T-helper 17 cell (primary cell): Measurements from ENCODE around the gene PEX16. TPM values are rescaled to one million over a fixed set of nuclear protein-coding genes. Genes with fewer than 3 reads are reported as not detected.

Experiments
- ATAC-seq: fragments of 150-1000 bp; cut with Tn5 transposase; 2 replicates; pipeline ENCODE4 v1.10.0; 2021; ENCODE audit warnings: mild to moderate bottlenecking, moderate library complexity
- DNase-seq, 3 donors: peaks; one replicate each; pipeline versions ENCODE4 v3.0.0 to v3.0.0-alpha.2; 2020 to 2021
- H3K9me3 ChIP-seq: one replicate; pipeline ENCODE4 v1.7.0; 2013; ENCODE audit warnings: low read length, mild to moderate bottlenecking; ENCODE audit not compliant: control insufficient read depth, poor library complexity, severe bottlenecking
- H3K27ac Mint-ChIP-seq: one replicate; pipeline ENCODE4 v1.8.0; 2022; ENCODE audit warnings: mild to moderate bottlenecking, moderate library complexity, mixed read lengths
- H3K27me3 Mint-ChIP-seq: one replicate; pipeline ENCODE4 v1.8.0; 2022; ENCODE audit warnings: mixed read lengths
- H3K36me3 Mint-ChIP-seq: one replicate; pipeline ENCODE4 v1.8.0; 2022; ENCODE audit warnings: low read depth, mixed read lengths
- H3K4me1 Mint-ChIP-seq: one replicate; pipeline ENCODE4 v1.8.0; 2022; ENCODE audit warnings: mild to moderate bottlenecking, mixed read lengths
- H3K4me3 Mint-ChIP-seq: one replicate; pipeline ENCODE4 v1.8.0; 2022; ENCODE audit warnings: mild to moderate bottlenecking, moderate library complexity, mixed read lengths
- total RNA-seq, 4 donors: library from RNA in 2 of 4; stranded (reverse) in 2 of 4; gene quantifications; one replicate each; pipeline ENCODE4 v1.2.3 and lab custom pipeline; 2022 to 2026

The PEX16 gene
- total RNA-seq, 2 donors from 2014 or later = 59.1 to 64.2 TPM

- no peak overlapping the region for H3K27ac Mint-ChIP-seq
- H3K36me3 Mint-ChIP-seq = no peaks in the 10 kb centered on the region
- H3K4me1 Mint-ChIP-seq = peaks cover 38% of the 10 kb centered on the region
- no peaks in the 10 kb centered on the region for H3K9me3 ChIP-seq
- ATAC-seq (no peak), DNase-seq (no peak)
- no peaks in the 10 kb centered on the region for H3K27me3 Mint-ChIP-seq
- no peak overlapping the region for H3K4me3 Mint-ChIP-seq
Observed at GRCh38 chr11:45927684-45928413, 10.2 kb upstream of the PEX16 start.

- no peak for ATAC-seq
Observed at GRCh38 chr11:45927332-45927683, 9.6 kb upstream of the PEX16 start.

GRCh38 chr11:45926536-45927331, 9.1 kb upstream of the PEX16 start:
- H3K27me3 Mint-ChIP-seq = no peaks in the 10 kb centered on the region
- DNase-seq = no peak
- H3K9me3 ChIP-seq = no peaks in the 10 kb centered on the region
- no peak for ATAC-seq
- H3K4me1 Mint-ChIP-seq = peaks cover 35% of the 10 kb centered on the region
- no peaks in the 10 kb centered on the region for H3K36me3 Mint-ChIP-seq
- H3K27ac Mint-ChIP-seq = no peak overlapping the region
- no peak overlapping the region for H3K4me3 Mint-ChIP-seq

More at GRCh38 chr11:45927332-45927683, 9.6 kb upstream of the PEX16 start:
- DNase-seq = no peak
- no peaks in the 10 kb centered on the region for H3K9me3 ChIP-seq
- Mint-ChIP-seq H3K4me1 (peaks cover 38% of the 10 kb centered on the region), H3K36me3 (no peaks in the 10 kb centered on the region), H3K27me3 (no peaks in the 10 kb centered on the region), H3K4me3 (no peak overlapping the region), H3K27ac (no peak overlapping the region)

GRCh38 chr11:45926001-45926401, 8.3 kb upstream of the PEX16 start:
- no peak overlapping the region for H3K4me3 Mint-ChIP-seq
- no peak for ATAC-seq
- peaks cover 31% of the 10 kb centered on the region for H3K4me1 Mint-ChIP-seq
- H3K27ac Mint-ChIP-seq = no peak overlapping the region
- H3K36me3 Mint-ChIP-seq = no peaks in the 10 kb centered on the region
- no peaks in the 10 kb centered on the region for H3K27me3 Mint-ChIP-seq
- no peaks in the 10 kb centered on the region for H3K9me3 ChIP-seq
- no peak for DNase-seq

- ATAC-seq = no peak
- H3K27ac Mint-ChIP-seq = no peak overlapping the region
Observed at GRCh38 chr11:45925550-45925949, 7.9 kb upstream of the PEX16 start.

GRCh38 chr11:45924927-45925326, 7.2 kb upstream of the PEX16 start:
- no peak overlapping the region for H3K4me3 Mint-ChIP-seq
- no peaks in the 10 kb centered on the region for H3K36me3 Mint-ChIP-seq
- H3K4me1 Mint-ChIP-seq = peaks cover 26% of the 10 kb centered on the region
- H3K9me3 ChIP-seq = no peaks in the 10 kb centered on the region
- DNase-seq = no peak
- no peak for ATAC-seq
- no peaks in the 10 kb centered on the region for H3K27me3 Mint-ChIP-seq
- H3K27ac Mint-ChIP-seq = no peak overlapping the region

More at GRCh38 chr11:45925550-45925949, 7.9 kb upstream of the PEX16 start:
- DNase-seq = no peak
- Mint-ChIP-seq H3K4me3 (no peak overlapping the region), H3K27me3 (no peaks in the 10 kb centered on the region), H3K36me3 (no peaks in the 10 kb centered on the region), H3K4me1 (peaks cover 28% of the 10 kb centered on the region)
- no peaks in the 10 kb centered on the region for H3K9me3 ChIP-seq

GRCh38 chr11:45924036-45924915, 6.6 kb upstream of the PEX16 start:
- H3K4me1 Mint-ChIP-seq = peaks cover 26% of the 10 kb centered on the region
- DNase-seq = no peak

GRCh38 chr11:45922425-45923082, 4.9 kb upstream of the PEX16 start, which contains the start of gene LARGE2:
TSS of gene LARGE2 (plus strand) at chr11:45922656. CDS start at chr11:45922883, 227 bp downstream.
- Mint-ChIP-seq H3K27me3 (no peaks in the 10 kb centered on the region), H3K4me1 (peaks cover 36% of the 10 kb centered on the region), H3K4me3 (peak within 1 kb of the TSS; percentile 89), H3K36me3 (no peaks in the 10 kb centered on the region), H3K27ac (peak within 1 kb of the TSS; percentile 66)
- H3K9me3 ChIP-seq = no peaks in the 10 kb centered on the region
- ATAC-seq (no peak), DNase-seq (peak in 2 of 3 donors; percentile 38 to 40)

More at GRCh38 chr11:45924036-45924915, 6.6 kb upstream of the PEX16 start:
- no peaks in the 10 kb centered on the region for H3K9me3 ChIP-seq
- H3K27ac Mint-ChIP-seq = no peak overlapping the region
- no peak for ATAC-seq
- no peaks in the 10 kb centered on the region for H3K27me3 Mint-ChIP-seq
- H3K4me3 Mint-ChIP-seq = peak overlapping the region; percentile 79
- no peaks in the 10 kb centered on the region for H3K36me3 Mint-ChIP-seq

- H3K27ac Mint-ChIP-seq = peak overlapping the region; percentile 47
- peaks cover 37% of the 10 kb centered on the region for H3K4me1 Mint-ChIP-seq
- H3K4me3 Mint-ChIP-seq = peak overlapping the region; percentile 89
- no peaks in the 10 kb centered on the region for H3K9me3 ChIP-seq
- DNase-seq (no peak), ATAC-seq (no peak)
- H3K27me3 Mint-ChIP-seq = no peaks in the 10 kb centered on the region
- H3K36me3 Mint-ChIP-seq = no peaks in the 10 kb centered on the region
Observed at GRCh38 chr11:45921561-45922424, 4.1 kb upstream of the PEX16 start.

GRCh38 chr11:45920531-45921477, 3.1 kb upstream of the PEX16 start:
- Mint-ChIP-seq H3K4me3 (peak overlapping the region; percentile 89), H3K27ac (peak overlapping the region; percentile 47)
- peak; percentile 3 to 6 (median 3) for DNase-seq

More at GRCh38 chr11:45920531-45921477, 3.1 kb upstream of the PEX16 start:
- no peaks in the 10 kb centered on the region for H3K9me3 ChIP-seq
- no peak for ATAC-seq
- Mint-ChIP-seq H3K4me1 (peaks cover 44% of the 10 kb centered on the region), H3K27me3 (no peaks in the 10 kb centered on the region), H3K36me3 (no peaks in the 10 kb centered on the region)
